H9 (cell line): ENCODE data around the gene ZNF117. TPM values are rescaled to one million over a fixed set of nuclear protein-coding genes. Genes with fewer than 3 reads are reported as not detected.

Experiments
- DNase-seq: peaks from one replicate; pipeline ENCODE4 v3.0.0-alpha.2; 2017
- H2AFZ ChIP-seq: one replicate; pipeline ENCODE4 v1.6.1; 2013; ENCODE audit warnings: mild to moderate bottlenecking, low read length, control low read depth, moderate library complexity
- H2AK5ac ChIP-seq: 2 replicates; pipeline ENCODE4 v1.6.1; 2013; ENCODE audit warnings: low read length, control low read depth, mixed read lengths; ENCODE audit not compliant: insufficient read length
- H2BK120ac ChIP-seq: one replicate; pipeline ENCODE4 v1.6.1; 2013; ENCODE audit warnings: low read depth, mild to moderate bottlenecking, low read length, control low read depth, inconsistent platforms; ENCODE audit not compliant: poor library complexity, severe bottlenecking
- H2BK12ac ChIP-seq: 2 replicates; pipeline ENCODE4 v1.6.1; 2013; ENCODE audit warnings: low read length, control low read depth, mixed read lengths, low read depth; ENCODE audit not compliant: insufficient read length
- H2BK15ac ChIP-seq: 2 replicates; pipeline ENCODE4 v1.6.1; 2013; ENCODE audit warnings: low read depth, low read length, control low read depth
- H2BK20ac ChIP-seq: one replicate; pipeline ENCODE4 v1.6.1; 2013; ENCODE audit warnings: low read depth, mild to moderate bottlenecking, low read length, control low read depth, inconsistent platforms; ENCODE audit not compliant: poor library complexity, severe bottlenecking
- H2BK5ac ChIP-seq: 2 replicates; pipeline ENCODE4 v1.6.1; 2013; ENCODE audit warnings: low read length, control low read depth, mixed read lengths; ENCODE audit not compliant: insufficient read length
- H3K14ac ChIP-seq: 2 replicates; pipeline ENCODE4 v1.6.1; 2013; ENCODE audit warnings: low read length, control low read depth; ENCODE audit not compliant: insufficient read depth
- H3K18ac ChIP-seq: 2 replicates; pipeline ENCODE4 v1.6.1; 2013; ENCODE audit warnings: low read depth, mild to moderate bottlenecking, mixed read lengths, low read length, control low read depth; ENCODE audit not compliant: insufficient read length
- H3K23ac ChIP-seq: 2 replicates; pipeline ENCODE4 v1.6.1; 2013; ENCODE audit warnings: low read length, control low read depth, mixed read lengths, low read depth; ENCODE audit not compliant: insufficient read length
- H3K23me2 ChIP-seq: 2 replicates; pipeline ENCODE4 v1.6.1; 2013; ENCODE audit warnings: low read depth, mild to moderate bottlenecking, mixed read lengths, low read length, control low read depth; ENCODE audit not compliant: insufficient read length, poor library complexity, severe bottlenecking
- H3K27ac ChIP-seq: 2 replicates; pipeline ENCODE4 v1.5.1; 2013; ENCODE audit warnings: low read length, control low read depth, mixed read lengths, low read depth; ENCODE audit not compliant: insufficient read length
- H3K27me3 ChIP-seq: 2 replicates; pipeline ENCODE4 v1.6.1; 2013; ENCODE audit warnings: low read length, control low read depth, inconsistent platforms; ENCODE audit not compliant: insufficient read depth
- H3K4ac ChIP-seq: 2 replicates; pipeline ENCODE4 v1.6.1; 2013; ENCODE audit warnings: low read depth, mild to moderate bottlenecking, control low read depth, inconsistent platforms, low read length, moderate library complexity
- H3K4me1 ChIP-seq: 2 replicates; pipeline ENCODE4 v1.6.1; 2013; ENCODE audit warnings: low read length, control low read depth, inconsistent platforms; ENCODE audit not compliant: insufficient read depth
- H3K4me2 ChIP-seq: 2 replicates; pipeline ENCODE4 v1.6.1; 2013; ENCODE audit warnings: low read length, control low read depth, mixed read lengths; ENCODE audit not compliant: insufficient read length, insufficient read depth
- H3K56ac ChIP-seq: 2 replicates; pipeline ENCODE4 v1.6.1; 2013; ENCODE audit warnings: low read depth, mild to moderate bottlenecking, mixed read lengths, low read length, control low read depth; ENCODE audit not compliant: insufficient read length
- H3K79me1 ChIP-seq: 2 replicates; pipeline ENCODE4 v1.6.1; 2013; ENCODE audit warnings: low read depth, mild to moderate bottlenecking, moderate library complexity, low read length, control low read depth, inconsistent platforms; ENCODE audit not compliant: insufficient read depth, poor library complexity, severe bottlenecking
- H3K79me2 ChIP-seq: 2 replicates; pipeline ENCODE4 v1.6.1; 2013; ENCODE audit warnings: low read length, control low read depth, inconsistent platforms; ENCODE audit not compliant: insufficient read depth
- H3K9ac ChIP-seq: 2 replicates; pipeline ENCODE4 v1.6.1; 2013; ENCODE audit warnings: low read length, control low read depth, mixed read lengths; ENCODE audit not compliant: insufficient read length; ENCODE audit errors: extremely low read depth
- H3K9me3 ChIP-seq: one replicate; pipeline ENCODE4 v1.6.1; 2013; ENCODE audit warnings: low read depth, low read length, inconsistent platforms; ENCODE audit not compliant: control insufficient read depth
- H3T11ph ChIP-seq: one replicate; pipeline ENCODE4 v1.6.1; 2013; ENCODE audit warnings: mild to moderate bottlenecking, low read length, control low read depth, inconsistent platforms
- H4K20me1 ChIP-seq: one replicate; pipeline ENCODE4 v1.6.1; 2013; ENCODE audit not compliant: control insufficient read depth, insufficient read length, insufficient read depth
- H4K5ac ChIP-seq: 2 replicates; pipeline ENCODE4 v1.6.1; 2013; ENCODE audit warnings: low read depth, mild to moderate bottlenecking, mixed read lengths, low read length, control low read depth; ENCODE audit not compliant: insufficient read length
- H4K8ac ChIP-seq: replicated peaks from 2 replicates; pipeline ENCODE4 v1.6.1; 2013; ENCODE audit warnings: low read length, control low read depth, mixed read lengths, low read depth; ENCODE audit not compliant: insufficient read length
- H4K91ac ChIP-seq: 2 replicates; pipeline ENCODE4 v1.6.1; 2013; ENCODE audit warnings: low read depth, mild to moderate bottlenecking, moderate library complexity, mixed read lengths, low read length, control low read depth; ENCODE audit not compliant: insufficient read length
- H3K27ac Mint-ChIP-seq, 3 experiments: 2 replicates in 2 of 3; 3 replicates in 1 of 3; pipeline ENCODE4 v1.8.0; 2020 to 2021; ENCODE audit warnings: mixed read lengths in 3 of 3, mild to moderate bottlenecking in 1 of 3, moderate library complexity in 1 of 3
- H3K27me3 Mint-ChIP-seq: 2 replicates; pipeline ENCODE4 v1.8.0; 2021; ENCODE audit warnings: low read depth, mild to moderate bottlenecking, moderate library complexity, mixed read lengths
- H3K36me3 Mint-ChIP-seq, 3 experiments: 2 replicates in 2 of 3; 3 replicates in 1 of 3; pipeline ENCODE4 v1.8.0; 2020 to 2021; ENCODE audit warnings: low read depth in 3 of 3, mixed read lengths in 3 of 3; ENCODE audit not compliant: insufficient read depth in 1 of 3
- H3K4me1 Mint-ChIP-seq, 2 experiments: 2 replicates each; pipeline ENCODE4 v1.8.0; 2020; ENCODE audit warnings: mixed read lengths in 2 of 2
- H3K4me3 Mint-ChIP-seq, 2 experiments: 2 replicates in 1 of 2; 3 replicates in 1 of 2; pipeline ENCODE4 v1.8.0; 2020 to 2021; ENCODE audit warnings: mild to moderate bottlenecking in 2 of 2, mixed read lengths in 2 of 2, moderate library complexity in 1 of 2
- H3K9me3 Mint-ChIP-seq, 2 experiments: 2 replicates in 1 of 2; 3 replicates in 1 of 2; pipeline ENCODE4 v1.8.0; 2020; ENCODE audit warnings: mild to moderate bottlenecking in 2 of 2, mixed read lengths in 2 of 2, moderate library complexity in 1 of 2
- CTCF ChIP-seq: fragments of 200-600 bp; sonication (generic); conservative IDR thresholded peaks from 3 replicates; pipeline ENCODE4 v1.8.0; 2021; ENCODE audit warnings: antibody characterized with exemption, mild to moderate bottlenecking
- WGBS: extraction: QIAGEN DNeasy Blood & Tissue Kit; methylation state at CpG from one replicate; pipeline ENCODE4 v1.1.7; 2013; ENCODE audit warnings: missing lambda C conversion rate, low lambda C conversion rate, mixed read lengths; ENCODE audit not compliant: insufficient read length; ENCODE audit errors: extremely low coverage; 5-methylcytosine and 5-hydroxymethylcytosine counted together
- total RNA-seq: library from RNA; stranded (reverse); gene quantifications from 2 replicates; pipeline ENCODE4 v1.2.1, GENCODE V29; 2021

Gene ZNF117
- total RNA-seq, 1 experiment from 2014 or later = 13.6 TPM

GRCh38 chr7:65004575-65004974 lies 13.7 kb upstream of the ZNF117 start:
- Mint-ChIP-seq H3K4me1 (peaks cover 22 to 28% of the 10 kb centered on the region in 2 experiments), H3K4me3 (peak overlapping the region; percentile 63 to 98; a peak in 4 of 5 replicates), H3K27me3 (no peaks in the 10 kb centered on the region; the same call in 1 of the 2 replicates), H3K9me3 (peaks cover 28 to 35% of the 10 kb centered on the region in 2 experiments), H3K36me3 (peaks cover 41 to 51% (median 43%) of the 10 kb centered on the region in 3 experiments), H3K27ac (no peak overlapping the region)
- Histone ChIP-seq H3K4me2 (peak overlapping the region; percentile 21), H2BK15ac (no peak overlapping the region), H4K91ac (no peak overlapping the region), H3K14ac (no peak overlapping the region), H3K23ac (no peak overlapping the region), H2AFZ (no peak overlapping the region), H3T11ph (no peak overlapping the region), H3K4ac (no peak overlapping the region), H2BK12ac (no peak overlapping the region), H3K9me3 (peaks cover 6% of the 10 kb centered on the region), H3K79me2 (peaks cover 3% of the 10 kb centered on the region; the same call in 1 of the 2 replicates), H2BK20ac (no peak overlapping the region), H3K56ac (no peak overlapping the region), H3K79me1 (peaks cover 3% of the 10 kb centered on the region), H3K9ac (no peak overlapping the region), H4K8ac (no peak overlapping the region), H2BK120ac (no peak overlapping the region), H3K27ac (no peak overlapping the region), H3K27me3 (no peaks in the 10 kb centered on the region), H3K18ac (no peak overlapping the region), H3K4me1 (no peaks in the 10 kb centered on the region), H4K5ac (no peak overlapping the region), H2AK5ac (no peak overlapping the region), H4K20me1 (no peaks in the 10 kb centered on the region), H3K23me2 (no peaks in the 10 kb centered on the region), H2BK5ac (no peak overlapping the region)
- no CpG with 5 or more reads among the region's 1 CpG for WGBS
- no peak for TF ChIP-seq CTCF
- DNase-seq = no peak
